SK-N-SH (cell line): ENCODE data around the gene MBTPS1. TPM values are rescaled to one million over a fixed set of nuclear protein-coding genes. Genes with fewer than 3 reads are reported as not detected.

ENCODE experiments used
- CTCF ChIA-PET: fragments of 300-600, 350-600 bp; formaldehyde crosslinking; extraction: SDS; loops from one replicate; lab custom pipeline; 2021; lab: Yijun Ruan, JAX
- POLR2A ChIA-PET: fragments of 350-600 bp; sonication (Branson Sonifier 250); formaldehyde crosslinking; extraction: SDS; loops from one replicate; lab custom pipeline; 2020; ENCODE audit warnings: antibody characterized with exemption, inconsistent platforms; lab: Yijun Ruan, JAX
- DNase-seq: peaks from one replicate; pipeline ENCODE4 v3.0.0; 2012
- H2AFZ ChIP-seq: fragments of 200-600 bp; sonication (generic); 2 replicates; pipeline ENCODE4 v1.8.1; 2016; ENCODE audit warnings: antibody characterized with exemption, mild to moderate bottlenecking, low read depth
- H3F3A ChIP-seq: fragments of 200-600 bp; sonication (generic); replicated peaks from 2 replicates; pipeline ENCODE3; 2016; ENCODE audit warnings: antibody characterized with exemption, mild to moderate bottlenecking; ENCODE audit not compliant: insufficient read depth
- H3K27ac ChIP-seq, 2 experiments: fragments of 200-500 bp in 1 of 2; fragments of 200-600 bp in 1 of 2; sonication (Bioruptor generic) in 1 of 2; sonication (generic), shearing (Covaris generic) in 1 of 2; 2 replicates each; pipeline versions ENCODE4 v1.5.1 to v1.6.1; 2014 to 2016; ENCODE audit warnings: low read depth in 2 of 2, inconsistent platforms in 1 of 2, low read length in 1 of 2, mild to moderate bottlenecking in 1 of 2, mixed read lengths in 1 of 2
- H3K27me3 ChIP-seq: fragments of 200-600 bp; sonication (generic), shearing (Covaris generic); 2 replicates; pipeline ENCODE4 v1.6.1; 2016; ENCODE audit warnings: mixed run types; ENCODE audit not compliant: insufficient read depth
- H3K36me3 ChIP-seq, 2 experiments: fragments of 200-500 bp in 1 of 2; fragments of 200-600 bp in 1 of 2; sonication (Bioruptor generic) in 1 of 2; sonication (generic) in 1 of 2; replicated peaks in 1 of 2; 2 replicates each; pipeline versions ENCODE3 to v1.5.1; 2014 to 2016; ENCODE audit warnings: low read length in 1 of 2, mild to moderate bottlenecking in 1 of 2; ENCODE audit not compliant: insufficient read depth in 2 of 2, control insufficient read depth in 1 of 2
- H3K4me1 ChIP-seq, 2 experiments: fragments of 200-500 bp in 1 of 2; fragments of 200-600 bp in 1 of 2; sonication (Bioruptor generic) in 1 of 2; sonication (generic), shearing (Covaris generic) in 1 of 2; 2 replicates each; pipeline versions ENCODE4 v1.5.1 to v1.6.1; 2014 to 2016; ENCODE audit warnings: low read depth in 1 of 2, low read length in 1 of 2, mixed run types in 1 of 2; ENCODE audit not compliant: insufficient read depth in 2 of 2, control insufficient read depth in 1 of 2
- H3K4me2 ChIP-seq: fragments of 200-600 bp; sonication (generic), shearing (Covaris generic); 2 replicates; pipeline ENCODE4 v1.6.1; 2017; ENCODE audit warnings: mixed run types
- H3K4me3 ChIP-seq, 2 experiments: fragments of 200-500 bp in 1 of 2; fragments of 200-600 bp in 1 of 2; sonication (Bioruptor generic) in 1 of 2; sonication (generic), shearing (Covaris generic) in 1 of 2; 2 replicates each; pipeline versions ENCODE4 v1.5.1 to v1.8.1; 2014 to 2016; ENCODE audit warnings: low read depth in 2 of 2, inconsistent platforms in 1 of 2, low read length in 1 of 2, mild to moderate bottlenecking in 1 of 2, mixed read lengths in 1 of 2, moderate library complexity in 1 of 2
- H3K79me2 ChIP-seq: fragments of 200-600 bp; sonication (generic); 2 replicates; pipeline ENCODE4 v1.8.1; 2017; ENCODE audit warnings: mild to moderate bottlenecking; ENCODE audit not compliant: insufficient read depth
- H3K9ac ChIP-seq: fragments of 200-600 bp; sonication (generic); 2 replicates; pipeline ENCODE4 v1.6.1; 2017; ENCODE audit warnings: mixed run types
- H3K9me2 ChIP-seq: fragments of 200-600 bp; sonication (generic); 2 replicates; pipeline ENCODE4 v1.6.1; 2017; ENCODE audit warnings: mixed run types
- H3K9me3 ChIP-seq: fragments of 200-600 bp; sonication (generic); 2 replicates; pipeline ENCODE4 v1.6.1; 2017; ENCODE audit warnings: mixed run types, mild to moderate bottlenecking, moderate library complexity
- H4K20me1 ChIP-seq: fragments of 200-600 bp; sonication (generic); 2 replicates; pipeline ENCODE4 v1.6.1; 2017; ENCODE audit warnings: mild to moderate bottlenecking, mixed run types; ENCODE audit not compliant: insufficient read depth
- CTCF ChIP-seq: fragments of 200-600 bp; sonication (generic); IDR thresholded peaks from 2 replicates; pipeline ENCODE4 v1.6.1; 2017; ENCODE audit warnings: antibody characterized with exemption, mild to moderate bottlenecking, moderate library complexity
- ELF1 ChIP-seq: IDR thresholded peaks from 2 replicates; pipeline ENCODE4 v1.4.0; 2012
- FOSL2 ChIP-seq: IDR thresholded peaks from 2 replicates; pipeline ENCODE4 v1.4.0; 2012; ENCODE audit warnings: low read depth, mild to moderate bottlenecking, moderate library complexity, borderline replicate concordance
- FOXJ3 ChIP-seq: sonication (generic); formaldehyde crosslinking; IDR thresholded peaks from 2 replicates; pipeline ENCODE4 v1.5.1; 2020; ENCODE audit warnings: mild to moderate bottlenecking, missing genetic modification reagents
- JUND ChIP-seq: IDR thresholded peaks from 2 replicates; pipeline ENCODE4 v1.4.0; 2012
- NRF1 ChIP-seq: IDR thresholded peaks from 2 replicates; pipeline ENCODE4 v1.6.1; 2012; ENCODE audit warnings: low read depth, mild to moderate bottlenecking, low read length
- POLR2AphosphoS5 ChIP-seq: IDR thresholded peaks from 2 replicates; pipeline ENCODE4 v1.6.1; 2012; ENCODE audit warnings: low read depth, low read length
- RAD21 ChIP-seq: IDR thresholded peaks from 2 replicates; pipeline ENCODE4 v1.6.1; 2012; ENCODE audit warnings: mild to moderate bottlenecking, low read length
- RCOR1 ChIP-seq: fragments of 150-350 bp; IDR thresholded peaks from 2 replicates; pipeline ENCODE4 v1.6.1; 2017; ENCODE audit warnings: antibody characterized with exemption, low read length
- REST ChIP-seq: IDR thresholded peaks from 2 replicates; pipeline ENCODE4 v1.6.1; 2012; ENCODE audit warnings: mild to moderate bottlenecking, low read depth, low read length, moderate library complexity
- SMC3 ChIP-seq: IDR thresholded peaks from 2 replicates; pipeline ENCODE4 v1.6.1; 2012; ENCODE audit warnings: low read depth, low read length, improper control_type of control experiment
- TCF12 ChIP-seq: IDR thresholded peaks from 2 replicates; pipeline ENCODE4 v1.4.0; 2012
- WGBS: methylation state at CpG from one replicate; pipeline ENCODE4 v1.1.6; 2017; ENCODE audit warnings: low lambda C conversion rate; 5-methylcytosine and 5-hydroxymethylcytosine counted together
- polyA plus RNA-seq, 3 experiments: library from polyadenylated mRNA; depleted of rRNA; stranded (reverse); fragments of >200 nt; gene quantifications; 2 replicates each; pipeline ENCODE4 v1.2.3, GENCODE V29; 2012

MBTPS1 gene
- polyA plus RNA-seq, 1 of the 3 experiments (the other 2 are of a cell fraction): 84.9 TPM

- H2AFZ ChIP-seq: no peak overlapping the region
- H3F3A ChIP-seq: no peaks in the 10 kb centered on the region
- H3K4me3 ChIP-seq: no peak overlapping the region
- no peak for TF ChIP-seq CTCF
- no peak for TF ChIP-seq FOXJ3 (CRISPR knock-in tag)
- no peak for TF ChIP-seq REST
- no peak for TF ChIP-seq RCOR1
- TF ChIP-seq FOSL2: no peak
- no peak for TF ChIP-seq ELF1
- 59% methylated on average over 12 of the region's 12 CpGs for WGBS
- H3K36me3 ChIP-seq: no peaks in the 10 kb centered on the region
- H3K9me2 ChIP-seq: no peaks in the 10 kb centered on the region
- no peaks in the 10 kb centered on the region for H3K27me3 ChIP-seq
- no peaks in the 10 kb centered on the region for H3K79me2 ChIP-seq
- H3K4me2 ChIP-seq: no peak overlapping the region
- no peaks in the 10 kb centered on the region for H3K9me3 ChIP-seq
- ChIA-PET POLR2A (no interaction called here), CTCF (no interaction called here)
- no peaks in the 10 kb centered on the region for H4K20me1 ChIP-seq
- no peaks in the 10 kb centered on the region for H3K4me1 ChIP-seq
- no peak for DNase-seq
- H3K9ac ChIP-seq: no peak overlapping the region
- no peak overlapping the region for H3K27ac ChIP-seq
Observed at GRCh38 chr16:84015399-84015798, 101.3 kb downstream of the MBTPS1 start.

DNA sequence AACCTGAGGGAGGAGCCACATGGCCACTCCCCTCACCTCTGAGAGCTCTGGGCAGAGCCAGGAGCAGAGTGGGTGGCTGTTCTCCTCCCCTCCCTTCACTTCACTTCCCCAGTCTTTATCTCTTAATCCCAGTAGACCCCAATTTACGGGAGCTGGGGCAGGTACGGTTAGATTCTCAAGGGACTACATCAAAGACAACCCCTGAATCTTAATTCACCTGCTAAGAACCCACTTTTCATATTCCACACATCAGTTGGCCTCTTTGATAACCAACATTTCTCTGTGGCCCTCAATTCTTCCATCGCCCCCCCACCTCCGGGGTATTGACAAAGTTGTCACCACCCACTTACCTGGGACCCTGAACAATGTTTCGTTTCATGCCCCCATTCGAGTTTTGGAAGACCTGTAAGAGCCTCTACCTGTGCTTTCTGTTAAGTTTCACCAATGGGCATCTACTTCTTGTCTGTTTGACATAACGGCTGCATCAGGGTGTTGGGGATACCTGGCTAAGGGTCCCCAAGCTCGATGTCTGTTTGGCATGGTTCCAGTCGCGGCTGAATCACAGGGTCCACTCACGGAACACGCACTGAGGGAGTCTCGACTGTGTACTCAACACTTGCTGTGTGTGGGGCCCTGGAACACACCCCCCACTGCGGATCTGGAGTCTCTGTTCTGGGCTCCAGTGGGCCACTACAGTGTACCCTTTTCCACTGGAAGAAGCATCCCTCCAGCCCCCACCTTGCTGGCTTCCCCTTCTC is 102.0 kb downstream of the MBTPS1 start:
- ChIA-PET POLR2A (no interaction called here), CTCF (interaction anchor here (0.9 to 1.8 kb wide), 2 partner anchors 45 to 51 kb away, joined by 3 to 8 read pairs; no protein-coding TSS in a partner anchor)
- no peak overlapping the region for H3K27ac ChIP-seq
- no peaks in the 10 kb centered on the region for H3K9me3 ChIP-seq
- no peak overlapping the region for H3K4me2 ChIP-seq
- no peaks in the 10 kb centered on the region for H3F3A ChIP-seq
- H2AFZ ChIP-seq: no peak overlapping the region
- H3K4me1 ChIP-seq: no peaks in the 10 kb centered on the region
- no peaks in the 10 kb centered on the region for H3K9me2 ChIP-seq
- no peaks in the 10 kb centered on the region for H3K27me3 ChIP-seq
- no peaks in the 10 kb centered on the region for H4K20me1 ChIP-seq
- TF ChIP-seq POLR2AphosphoS5 (no peak), TCF12 (no peak), SMC3 (no peak), JUND (no peak), RAD21 (no peak), NRF1 (no peak)
- TF ChIP-seq, all 33 proteins: peak for 0
- H3K36me3 ChIP-seq: no peaks in the 10 kb centered on the region
- H3K79me2 ChIP-seq: no peaks in the 10 kb centered on the region
- no peak overlapping the region for H3K9ac ChIP-seq
- 45% methylated on average over 13 of the region's 14 CpGs for WGBS
- DNase-seq: no peak
- H3K4me3 ChIP-seq: no peak overlapping the region
